ENCODE results near the gene EMB. TPM values are rescaled to one million over a fixed set of nuclear protein-coding genes. Genes with fewer than 3 reads are reported as not detected.
"Not testable (repeated sequence)": the region's sequence is repeated elsewhere in the genome, so short reads cannot be mapped to it uniquely, and the experiment has no call there.

Gene EMB
- total RNA-seq, 2 experiments from 2014 or later: 188 to 203 TPM

- POLR2A ChIA-PET: interaction anchor here (2.3 kb wide), 2 partner anchors 224 to 309 kb away, joined by 9 to 34 read pairs; partner anchors contain the start of gene PARP8
- ATAC-seq (ENCODE audit: low read depth); H3K9me3 Mint-ChIP-seq; H3K27me3 Mint-ChIP-seq; DNase-seq: not testable (repeated sequence)
- Mint-ChIP-seq H3K36me3 (peaks cover 15% of the 10 kb centered on the region), H3K4me1 (peaks cover 48% of the 10 kb centered on the region), H3K4me3 (peak overlapping the region; percentile 50), H3K27ac (peak overlapping the region; percentile 95)
These were observed 1.8 kb upstream of the EMB start for GRCh38 chr5:50442559-50443539.

GRCh38 chr5:50441493-50441955 lies 436 bp upstream of the EMB start:
- no peak for DNase-seq
- H3K4me3 Mint-ChIP-seq: peak overlapping the region; percentile 97
- POLR2A ChIA-PET: interaction anchor here (1.2 to 2.3 kb wide), 6 partner anchors 12 to 310 kb away, joined by 4 to 34 read pairs (median 8); partner anchors contain the start of gene PARP8
- H3K4me1 Mint-ChIP-seq: peaks cover 48% of the 10 kb centered on the region
- no peaks in the 10 kb centered on the region for H3K27me3 Mint-ChIP-seq
- H3K9me3 Mint-ChIP-seq: no peaks in the 10 kb centered on the region
- peaks cover 14% of the 10 kb centered on the region for H3K36me3 Mint-ChIP-seq
- peak; percentile 21 for ATAC-seq (ENCODE audit: low read depth)
- peak overlapping the region; percentile 95 for H3K27ac Mint-ChIP-seq

DNA sequence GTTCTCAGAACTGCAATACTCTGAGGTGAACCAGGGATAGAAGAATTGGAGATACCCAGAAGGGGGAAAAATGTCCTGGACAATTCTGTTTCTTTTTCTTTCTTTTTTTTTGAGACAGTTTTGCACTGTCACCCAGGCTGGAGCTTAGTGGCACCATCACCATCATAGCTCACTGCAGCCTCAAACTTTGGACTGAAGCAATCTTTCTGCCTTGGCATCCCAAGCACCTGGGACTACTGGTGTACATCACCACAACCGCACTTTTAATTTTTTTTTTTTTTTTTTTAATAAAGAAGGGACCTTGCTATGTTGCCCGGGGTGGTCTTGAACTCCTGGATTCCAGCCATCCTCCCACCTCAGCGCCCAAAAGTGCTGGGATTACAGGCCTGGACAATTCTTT lies 1.9 kb downstream of the EMB start:
- peaks cover 24% of the 10 kb centered on the region for H3K36me3 Mint-ChIP-seq
- ATAC-seq (ENCODE audit: low read depth): no peak
- POLR2A ChIA-PET: interaction anchor here (0.9 to 1.2 kb wide), 3 partner anchors 8 to 62 kb away, joined by 3 to 6 read pairs (median 6); no protein-coding TSS in a partner anchor

GRCh38 chr5:50438060-50438459 lies 3.0 kb downstream of the EMB start:
- H3K27me3 Mint-ChIP-seq; ATAC-seq (ENCODE audit: low read depth); H3K9me3 Mint-ChIP-seq; POLR2A ChIA-PET; DNase-seq: not testable (repeated sequence)
- peak overlapping the region; percentile 54 for H3K4me3 Mint-ChIP-seq
- peaks cover 52% of the 10 kb centered on the region for H3K4me1 Mint-ChIP-seq
- H3K36me3 Mint-ChIP-seq: peaks cover 24% of the 10 kb centered on the region
- peak overlapping the region; percentile 17 for H3K27ac Mint-ChIP-seq

More for the DNA sequence above, 1.9 kb downstream of the EMB start:
- Mint-ChIP-seq H3K27ac (no peak overlapping the region), H3K27me3 (no peaks in the 10 kb centered on the region), H3K4me1 (peaks cover 51% of the 10 kb centered on the region), H3K9me3 (no peaks in the 10 kb centered on the region), H3K4me3 (peak overlapping the region; percentile 97)
- DNase-seq: no peak

GRCh38 chr5:50435168-50435567 lies 5.9 kb downstream of the EMB start:
- Mint-ChIP-seq H3K9me3 (no peaks in the 10 kb centered on the region), H3K27ac (no peak overlapping the region), H3K4me1 (peaks cover 53% of the 10 kb centered on the region), H3K4me3 (no peak overlapping the region), H3K27me3 (no peaks in the 10 kb centered on the region), H3K36me3 (peaks cover 27% of the 10 kb centered on the region)
- ATAC-seq (ENCODE audit: low read depth) (no peak), DNase-seq (no peak)
- POLR2A ChIA-PET: no interaction called here

- Mint-ChIP-seq H3K36me3 (peaks cover 29% of the 10 kb centered on the region), H3K27ac (peak overlapping the region; percentile 20), H3K4me1 (peaks cover 49% of the 10 kb centered on the region)
- H3K9me3 Mint-ChIP-seq; H3K4me3 Mint-ChIP-seq; H3K27me3 Mint-ChIP-seq; DNase-seq; ATAC-seq (ENCODE audit: low read depth): not testable (repeated sequence)
- POLR2A ChIA-PET: interaction anchor here (1.2 kb wide), 2 partner anchors 8 to 9 kb away, joined by 5 to 6 read pairs; partner anchors contain the start of gene EMB
These were observed 9.8 kb downstream of the EMB start for GRCh38 chr5:50431133-50431904.

GRCh38 chr5:50423100-50423799 lies 17.8 kb downstream of the EMB start:
- ATAC-seq (ENCODE audit: low read depth); H3K9me3 Mint-ChIP-seq; H3K27me3 Mint-ChIP-seq; DNase-seq; H3K27ac Mint-ChIP-seq; H3K4me3 Mint-ChIP-seq: not testable (repeated sequence)
- POLR2A ChIA-PET: interaction anchor here (1.1 kb wide), 1 partner anchor 18 kb away, joined by 3 read pairs; the partner anchor contains the start of gene EMB
- H3K4me1 Mint-ChIP-seq: peaks cover 23% of the 10 kb centered on the region
- peaks cover 59% of the 10 kb centered on the region for H3K36me3 Mint-ChIP-seq

DNA sequence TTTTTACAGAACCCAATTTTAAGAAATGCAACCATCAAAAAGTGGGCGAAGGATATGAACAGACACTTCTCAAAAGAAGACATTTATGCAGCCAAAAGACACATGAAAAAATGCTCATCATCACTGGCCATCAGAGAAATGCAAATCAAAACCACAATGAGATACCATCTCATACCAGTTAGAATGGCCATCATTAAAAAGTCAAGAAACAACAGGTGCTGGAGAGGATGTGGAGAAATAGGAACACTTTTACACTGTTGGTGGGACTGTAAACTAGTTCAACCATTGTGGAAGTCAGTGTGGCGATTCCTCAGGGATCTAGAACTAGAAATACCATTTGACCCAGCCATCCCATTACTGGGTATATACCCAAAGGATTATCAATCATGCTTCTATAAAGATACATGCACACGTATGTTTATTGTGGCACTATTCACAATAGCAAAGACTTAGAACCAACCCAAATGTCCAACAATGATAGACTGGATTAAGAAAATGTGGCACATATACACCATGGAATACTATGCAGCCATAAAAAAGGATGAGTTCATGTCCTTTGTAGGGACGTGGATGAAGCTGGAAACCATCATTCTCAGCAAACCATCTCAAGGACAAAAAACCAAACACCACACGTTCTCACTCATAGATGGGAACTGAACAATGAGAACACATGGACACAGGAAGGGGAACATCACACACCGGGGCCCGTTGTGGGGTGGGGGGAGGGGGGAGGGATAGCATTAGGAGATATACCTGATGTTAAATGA lies 19.7 kb downstream of the EMB start:
- H3K4me3 Mint-ChIP-seq; H3K27me3 Mint-ChIP-seq; ATAC-seq (ENCODE audit: low read depth); DNase-seq; POLR2A ChIA-PET; H3K9me3 Mint-ChIP-seq: not testable (repeated sequence)
- peak overlapping the region; percentile 14 for H3K27ac Mint-ChIP-seq
- H3K4me1 Mint-ChIP-seq: peaks cover 26% of the 10 kb centered on the region
- peaks cover 53% of the 10 kb centered on the region for H3K36me3 Mint-ChIP-seq

- ATAC-seq (ENCODE audit: low read depth): no peak
- no peaks in the 10 kb centered on the region for H3K27me3 Mint-ChIP-seq
- peaks cover 5% of the 10 kb centered on the region for H3K9me3 Mint-ChIP-seq
- H3K4me1 Mint-ChIP-seq: peaks cover 31% of the 10 kb centered on the region
- H3K36me3 Mint-ChIP-seq: peaks cover 50% of the 10 kb centered on the region
- POLR2A ChIA-PET: no interaction called here
- no peak for DNase-seq
- no peak overlapping the region for H3K27ac Mint-ChIP-seq
- H3K4me3 Mint-ChIP-seq: no peak overlapping the region
These were observed 20.6 kb downstream of the EMB start for GRCh38 chr5:50420343-50420935.

- H3K36me3 Mint-ChIP-seq: peaks cover 49% of the 10 kb centered on the region
- H3K27ac Mint-ChIP-seq; H3K9me3 Mint-ChIP-seq; DNase-seq; H3K27me3 Mint-ChIP-seq; POLR2A ChIA-PET; ATAC-seq (ENCODE audit: low read depth); H3K4me3 Mint-ChIP-seq: not testable (repeated sequence)
- H3K4me1 Mint-ChIP-seq: peaks cover 39% of the 10 kb centered on the region
These were observed 21.4 kb downstream of the EMB start for GRCh38 chr5:50419656-50420055.

- H3K4me1 Mint-ChIP-seq: peaks cover 37% of the 10 kb centered on the region
- H3K27me3 Mint-ChIP-seq; ATAC-seq (ENCODE audit: low read depth); DNase-seq; H3K9me3 Mint-ChIP-seq: not testable (repeated sequence)
- POLR2A ChIA-PET: interaction anchor here (0.5 kb wide), 1 partner anchor 10 kb away, joined by 4 read pairs; no protein-coding TSS in a partner anchor
- H3K27ac Mint-ChIP-seq: peak overlapping the region; percentile 54
- peaks cover 52% of the 10 kb centered on the region for H3K36me3 Mint-ChIP-seq
- H3K4me3 Mint-ChIP-seq: peak overlapping the region; percentile 12
These were observed 24.5 kb downstream of the EMB start for GRCh38 chr5:50416637-50417036.

GRCh38 chr5:50415912-50416311 lies 25.2 kb downstream of the EMB start:
- H3K27me3 Mint-ChIP-seq: no peaks in the 10 kb centered on the region
- peak overlapping the region; percentile 30 for H3K27ac Mint-ChIP-seq
- H3K36me3 Mint-ChIP-seq: peaks cover 53% of the 10 kb centered on the region
- POLR2A ChIA-PET: no interaction called here
- DNase-seq (no peak), ATAC-seq (ENCODE audit: low read depth) (peak; percentile 85)
- peaks cover 39% of the 10 kb centered on the region for H3K4me1 Mint-ChIP-seq
- H3K9me3 Mint-ChIP-seq: peaks cover 5% of the 10 kb centered on the region
- H3K4me3 Mint-ChIP-seq: peak overlapping the region; percentile 50

Measured in activated naive CD8-positive, alpha-beta T cell treated with anti-CD3 and anti-CD28 coated beads, Interleukin-2, amount 10 ng/mL, durations not matched to agents 7 days and 5 days (primary cell).